HG03159 (cell line): ENCODE measurements around the gene LMBRD1.

Experiments
- ATAC-seq: cut with Tn5 transposase; IDR thresholded peaks from one replicate; pipeline ENCODE4 v1.9.1; 2021; ENCODE audit warnings: mild to moderate bottlenecking, moderate library complexity; ENCODE audit not compliant: unreplicated experiment

Gene LMBRD1

DNA sequence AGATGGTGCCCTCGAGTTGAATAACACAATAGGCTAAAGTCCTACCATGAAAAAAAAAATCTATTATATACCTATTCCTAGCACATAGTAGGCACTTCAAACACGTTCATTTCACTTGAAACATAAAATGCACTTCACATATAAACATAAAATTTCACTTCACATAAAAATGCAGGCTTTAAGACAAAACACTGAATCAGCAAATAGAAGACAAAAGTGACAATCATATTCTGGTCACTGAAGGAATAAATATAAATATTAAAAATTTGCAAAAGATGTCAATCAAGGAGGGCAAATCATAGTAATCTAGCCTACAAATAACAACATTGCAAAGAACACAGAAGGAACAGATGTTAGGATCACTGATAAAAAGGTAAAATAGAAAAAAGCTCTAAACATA, 153.1 kb downstream of the LMBRD1 start:
- no peak for ATAC-seq

DNA sequence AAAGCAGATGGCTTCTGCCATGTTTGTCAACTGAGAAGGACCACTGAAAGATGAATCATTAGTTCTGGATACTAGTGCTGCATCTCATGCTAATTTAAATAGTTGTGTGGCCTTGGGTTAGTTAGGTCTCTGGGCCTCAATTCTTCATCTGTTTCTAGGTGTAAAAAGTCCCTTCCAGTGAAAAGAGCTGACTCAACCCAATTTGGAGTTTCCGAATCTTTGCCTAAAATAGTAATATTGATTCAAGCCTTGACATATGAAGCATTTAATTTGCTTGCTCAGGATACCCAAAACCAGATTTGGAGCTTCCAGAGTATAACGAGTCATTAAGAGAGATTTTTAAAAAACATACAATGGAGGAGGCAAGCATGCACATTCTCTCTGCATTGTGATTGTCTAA, 163.9 kb downstream of the LMBRD1 start:
- ATAC-seq: no peak

- ATAC-seq: no peak
Measured at GRCh38 chr6:69631552-69632346, 165.1 kb downstream of the LMBRD1 start.

- no peak for ATAC-seq
Measured at GRCh38 chr6:69630767-69631166, 166.0 kb downstream of the LMBRD1 start.

- no peak for ATAC-seq
Measured at GRCh38 chr6:69627625-69628024, 169.2 kb downstream of the LMBRD1 start.

GRCh38 chr6:69624944-69625343, 171.9 kb downstream of the LMBRD1 start:
- ATAC-seq: no peak
